ENCODE results near the gene PAWR. TPM values are rescaled to one million over a fixed set of nuclear protein-coding genes. Genes with fewer than 3 reads are reported as not detected.

Gene PAWR
- total and polyA plus RNA-seq, 2 donors (not counting 3 experiments of a cell fraction or from before 2014, with no cell fraction given) = 18.3 to 154 TPM

DNA sequence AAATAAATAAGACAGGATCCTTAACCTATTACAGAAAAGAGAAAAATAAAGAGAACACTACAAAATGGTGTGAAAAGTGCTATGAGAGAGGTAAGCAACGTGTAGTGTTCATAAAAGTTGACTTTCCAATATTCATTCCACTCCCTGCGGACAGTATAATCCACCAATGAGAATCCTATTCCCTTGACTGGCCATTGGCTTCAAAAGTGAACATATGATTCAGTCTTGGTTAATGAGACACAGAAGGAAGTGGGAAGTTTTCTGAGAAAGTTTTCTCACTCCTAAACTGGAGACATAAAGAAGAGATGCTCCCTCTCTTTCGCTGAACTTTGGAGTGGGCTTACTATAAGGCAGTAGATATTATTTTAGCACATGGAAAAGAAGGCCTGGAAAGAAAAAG lies 153.1 kb downstream of the PAWR start:
- no peak for FAIRE-seq
- Histone ChIP-seq H3K36me3 (ENCODE audit: control insufficient read depth in 2 of 2, extremely low read depth in 1 of 2, insufficient read depth in 2 of 2, low read length in 2 of 2) (no peaks in the 10 kb centered on the region), H3K4me2 (ENCODE audit: insufficient read depth, low read length) (no peak overlapping the region), H3K4me1 (ENCODE audit: control insufficient read depth, extremely low read depth, insufficient read depth, low read length) (no peaks in the 10 kb centered on the region), H3K27me3 (ENCODE audit: control insufficient read depth in 2 of 2, insufficient read depth in 2 of 2, low read length in 2 of 2) (no peaks in the 10 kb centered on the region), H3K9me1 (replicated peaks; ENCODE audit: control insufficient read depth, extremely low read depth, insufficient read depth, low read length) (no peaks in the 10 kb centered on the region), H2AFZ (ENCODE audit: low read depth, low read length) (no peak overlapping the region), H3K9ac (replicated peaks; ENCODE audit: extremely low read depth, insufficient read depth, low read length) (no peak overlapping the region), H3K9me3 (replicated peaks; ENCODE audit: control insufficient read depth, insufficient read depth, low read length) (no peaks in the 10 kb centered on the region), H3K27ac (ENCODE audit: insufficient read depth, low read depth, low read length) (no peak overlapping the region), H4K20me1 (replicated peaks; ENCODE audit: control insufficient read depth, extremely low read depth, insufficient read depth, low read length) (no peaks in the 10 kb centered on the region), H3K4me3 (replicated peaks in 1 of 3; ENCODE audit: insufficient read depth in 1 of 3, low read depth in 1 of 3, low read length in 3 of 3) (no peak overlapping the region), H3K79me2 (ENCODE audit: control insufficient read depth, insufficient read depth, low read length) (no peaks in the 10 kb centered on the region)
- no peak for TF ChIP-seq FOS (IDR thresholded peaks at IDR 0.05; ENCODE audit: borderline replicate concordance, insufficient read depth, low read length)
- TF ChIP-seq MYC (IDR thresholded peaks at IDR 0.05; ENCODE audit: low read depth, low read length) = no peak
- TF ChIP-seq, protein P1, sequence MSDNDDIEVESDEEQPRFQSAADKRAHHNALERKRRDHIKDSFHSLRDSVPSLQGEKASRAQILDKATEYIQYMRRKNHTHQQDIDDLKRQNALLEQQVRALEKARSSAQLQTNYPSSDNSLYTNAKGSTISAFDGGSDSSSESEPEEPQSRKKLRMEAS (IDR thresholded peaks at IDR 0.05; ENCODE audit: insufficient read depth, insufficient read length) = no peak
- TF ChIP-seq EZH2 (IDR thresholded peaks at IDR 0.05; ENCODE audit: borderline replicate concordance, low read depth, low read length, severe bottlenecking) = no peak
- TF ChIP-seq, protein P2, sequence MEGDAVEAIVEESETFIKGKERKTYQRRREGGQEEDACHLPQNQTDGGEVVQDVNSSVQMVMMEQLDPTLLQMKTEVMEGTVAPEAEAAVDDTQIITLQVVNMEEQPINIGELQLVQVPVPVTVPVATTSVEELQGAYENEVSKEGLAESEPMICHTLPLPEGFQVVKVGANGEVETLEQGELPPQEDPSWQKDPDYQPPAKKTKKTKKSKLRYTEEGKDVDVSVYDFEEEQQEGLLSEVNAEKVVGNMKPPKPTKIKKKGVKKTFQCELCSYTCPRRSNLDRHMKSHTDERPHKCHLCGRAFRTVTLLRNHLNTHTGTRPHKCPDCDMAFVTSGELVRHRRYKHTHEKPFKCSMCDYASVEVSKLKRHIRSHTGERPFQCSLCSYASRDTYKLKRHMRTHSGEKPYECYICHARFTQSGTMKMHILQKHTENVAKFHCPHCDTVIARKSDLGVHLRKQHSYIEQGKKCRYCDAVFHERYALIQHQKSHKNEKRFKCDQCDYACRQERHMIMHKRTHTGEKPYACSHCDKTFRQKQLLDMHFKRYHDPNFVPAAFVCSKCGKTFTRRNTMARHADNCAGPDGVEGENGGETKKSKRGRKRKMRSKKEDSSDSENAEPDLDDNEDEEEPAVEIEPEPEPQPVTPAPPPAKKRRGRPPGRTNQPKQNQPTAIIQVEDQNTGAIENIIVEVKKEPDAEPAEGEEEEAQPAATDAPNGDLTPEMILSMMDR (IDR thresholded peaks at IDR 0.05; ENCODE audit: extremely low read depth in 1 of 2, insufficient read depth in 1 of 2, low read depth in 1 of 2, low read length in 2 of 2) = no peak
- no peak for TF ChIP-seq POLR2AphosphoS5 (IDR thresholded peaks at IDR 0.05; ENCODE audit: insufficient read depth, low read depth, low read length)
- TF ChIP-seq POLR2A (IDR thresholded peaks at IDR 0.05; ENCODE audit: low read depth, low read length) = no peak
- no peak for TF ChIP-seq GATA2 (IDR thresholded peaks at IDR 0.05; ENCODE audit: insufficient read depth, insufficient read length, low read depth, low read length)
- no peak for TF ChIP-seq JUN (IDR thresholded peaks at IDR 0.05; ENCODE audit: borderline replicate concordance, insufficient read depth, insufficient read length, low read depth)
- dilution Hi-C loops (cut with MboI; ENCODE audit: extremely low pct_ligation_motif_present, low sequenced_read_pairs) = no loop called here
- ChIA-PET POLR2A (no interaction called here), CTCF (no interaction called here)
- DNase-seq (ENCODE audit: low read depth, low spot score) = no peak
- intact Hi-C loops (cut with micrococcal nuclease) = no loop called here
- no TSS peak for BruUV-seq (replicated peaks)

Measured in endothelial cell of umbilical vein (primary cell).